Head of caudate nucleus (tissue), 42 donors: Measurements from ENCODE around the gene OR2T27.
A peak's percentile ranks its signal among the peaks of the same experiment; 100 is the strongest.
"Not testable (repeated sequence)": the region's sequence is repeated elsewhere in the genome, so short reads cannot be mapped to it uniquely, and the experiment has no call there.

ENCODE experiments used
- DNase-seq, 42 donors: peaks; one replicate each; pipeline versions ENCODE4 v3.0.0 to v3.0.0-alpha.2; 2020 to 2021; ENCODE audit warnings: mixed read lengths in 7 of 42
- intact Hi-C: fragments of 100-400 bp; cut with DNase I; formaldehyde crosslinking; loops from one replicate; pipeline ENCODE4 v1.15.0; 2022

The OR2T27 gene

DNA sequence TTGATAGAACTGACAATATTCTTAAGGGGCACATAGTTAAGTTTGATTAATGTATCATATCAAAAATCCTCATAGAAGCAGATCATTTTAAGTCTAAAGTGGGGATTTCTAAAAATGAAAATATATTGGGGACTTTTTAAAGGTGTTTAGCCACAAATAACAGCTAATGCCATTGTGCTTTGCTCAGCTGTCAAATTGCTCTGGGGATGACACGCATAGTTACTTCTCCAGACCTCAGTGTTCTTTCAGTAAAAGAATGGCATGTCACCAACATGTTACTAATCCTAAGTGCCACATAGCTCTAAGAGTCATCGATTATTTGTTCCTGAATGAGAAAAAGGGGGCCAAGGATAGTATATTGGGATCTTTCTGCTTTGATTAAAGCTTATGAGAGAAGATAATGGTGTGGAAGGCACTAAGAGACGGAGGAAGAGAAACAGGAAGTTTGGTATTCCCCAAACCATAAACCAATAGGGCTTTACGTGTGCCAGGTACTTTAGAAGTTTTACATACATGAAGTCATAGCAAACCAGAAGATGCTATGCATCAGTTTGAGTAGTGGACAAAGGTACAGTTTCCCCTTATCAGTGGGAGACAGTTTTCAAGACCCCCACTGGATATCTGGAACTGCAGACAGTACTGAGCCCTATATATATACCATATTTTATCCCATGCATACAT, 12.2 kb downstream of the OR2T27 start:
- intact Hi-C loops, DNase-seq: not testable (repeated sequence)

DNA sequence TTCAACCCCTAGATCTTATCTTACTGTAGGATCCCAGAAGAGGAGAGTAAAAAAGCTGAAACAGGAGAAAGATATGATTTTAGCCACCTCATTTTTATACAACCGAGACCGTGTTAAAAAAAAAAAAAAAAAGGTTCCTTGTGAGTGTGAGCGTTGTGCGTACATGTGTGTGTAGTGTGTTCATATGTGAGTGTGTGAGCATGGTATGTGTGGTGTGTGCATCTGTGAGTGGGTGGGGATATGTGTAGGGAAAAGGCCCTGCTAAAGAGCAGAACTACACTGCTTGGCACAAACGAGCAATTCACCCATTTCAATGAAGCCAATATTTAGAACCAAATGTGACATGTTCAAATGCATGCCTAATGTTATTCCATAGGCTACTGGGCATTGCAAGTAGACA, 13.7 kb downstream of the OR2T27 start:
- intact Hi-C loops, DNase-seq: not testable (repeated sequence)

DNA sequence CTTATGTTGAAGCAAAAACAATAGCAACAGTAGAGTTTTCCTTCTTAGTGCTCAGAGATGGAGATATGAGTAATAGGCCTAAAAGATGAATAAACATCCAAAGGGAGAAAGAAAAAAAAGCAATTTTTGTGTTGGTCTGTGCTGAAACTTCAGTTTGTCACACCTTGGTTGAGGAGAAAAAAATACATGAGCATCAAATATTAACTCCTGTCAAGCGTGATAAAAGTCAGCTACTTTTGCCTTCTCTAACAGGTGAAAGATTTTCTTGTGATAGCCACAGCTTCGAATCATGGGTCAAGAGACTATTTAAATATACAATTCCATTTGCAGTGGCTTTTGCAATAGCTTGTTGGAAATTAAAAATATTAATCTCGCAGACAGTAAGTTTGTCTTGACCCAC, 14.4 kb downstream of the OR2T27 start:
- intact Hi-C loops, DNase-seq: not testable (repeated sequence)

DNA sequence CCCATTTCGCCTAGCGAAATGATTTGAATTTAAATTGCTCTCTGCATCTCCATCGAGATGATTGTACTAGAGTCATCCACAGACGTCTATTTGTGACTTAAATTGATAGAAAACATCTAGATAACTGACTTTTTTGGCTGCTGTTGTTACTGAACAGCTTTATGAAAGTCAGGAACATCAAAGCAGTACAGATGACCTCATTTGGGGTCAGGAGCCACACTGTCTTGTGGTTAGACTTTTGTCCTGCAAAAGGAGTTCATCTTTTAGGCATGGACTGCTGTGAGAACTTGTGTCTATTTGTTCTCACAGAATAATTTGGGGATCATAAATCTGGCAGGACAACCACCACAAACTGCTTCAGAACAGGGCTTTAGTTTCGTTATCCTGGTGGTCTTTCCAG, 15.7 kb downstream of the OR2T27 start:
- intact Hi-C loops, DNase-seq: not testable (repeated sequence)

DNA sequence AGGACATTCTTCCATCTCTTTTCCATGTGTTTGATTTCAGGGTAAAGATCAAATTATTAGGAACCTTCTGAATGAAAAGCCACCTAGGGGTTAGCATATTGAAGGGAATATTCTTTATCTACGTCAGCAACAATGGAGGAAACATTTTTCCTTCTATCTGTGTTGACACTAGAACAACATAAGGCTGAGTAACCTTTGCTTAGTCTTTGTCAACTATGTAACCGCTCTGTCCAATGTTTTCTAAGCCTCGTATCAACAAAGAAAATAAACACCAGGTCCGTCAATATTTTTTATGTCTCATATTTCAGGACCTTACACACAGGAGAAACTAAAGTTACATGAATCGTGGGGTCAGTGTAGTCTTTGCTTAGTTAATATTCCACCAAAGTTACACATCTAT, 18.7 kb downstream of the OR2T27 start:
- DNase-seq, intact Hi-C loops: not testable (repeated sequence)

DNA sequence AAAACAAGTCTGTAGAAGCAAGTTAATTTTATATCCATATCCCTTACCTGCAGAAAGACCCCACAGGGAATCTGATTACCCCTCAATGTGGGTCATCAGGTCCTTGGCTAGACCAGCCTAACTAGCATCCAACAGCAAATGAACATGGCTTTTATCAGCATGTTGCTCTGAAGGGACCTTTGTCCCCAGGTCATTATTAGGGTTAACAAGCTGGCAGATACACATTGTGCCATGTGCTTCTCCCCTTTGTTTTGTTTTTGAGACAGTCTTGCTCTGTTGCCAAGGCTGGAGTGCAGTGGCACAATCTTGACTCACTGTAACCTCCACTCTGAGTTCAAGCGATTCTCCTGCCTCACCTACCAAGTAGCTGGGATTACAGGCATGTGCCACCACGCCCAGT, 20.3 kb downstream of the OR2T27 start, which contains the start of gene OR2T11:
OR2T11 (minus strand) TSS at position 101 of the 400 bp plus-strand sequence. CDS start 7,963 bp downstream, outside the sequence.
- intact Hi-C loops, DNase-seq: not testable (repeated sequence)

DNA sequence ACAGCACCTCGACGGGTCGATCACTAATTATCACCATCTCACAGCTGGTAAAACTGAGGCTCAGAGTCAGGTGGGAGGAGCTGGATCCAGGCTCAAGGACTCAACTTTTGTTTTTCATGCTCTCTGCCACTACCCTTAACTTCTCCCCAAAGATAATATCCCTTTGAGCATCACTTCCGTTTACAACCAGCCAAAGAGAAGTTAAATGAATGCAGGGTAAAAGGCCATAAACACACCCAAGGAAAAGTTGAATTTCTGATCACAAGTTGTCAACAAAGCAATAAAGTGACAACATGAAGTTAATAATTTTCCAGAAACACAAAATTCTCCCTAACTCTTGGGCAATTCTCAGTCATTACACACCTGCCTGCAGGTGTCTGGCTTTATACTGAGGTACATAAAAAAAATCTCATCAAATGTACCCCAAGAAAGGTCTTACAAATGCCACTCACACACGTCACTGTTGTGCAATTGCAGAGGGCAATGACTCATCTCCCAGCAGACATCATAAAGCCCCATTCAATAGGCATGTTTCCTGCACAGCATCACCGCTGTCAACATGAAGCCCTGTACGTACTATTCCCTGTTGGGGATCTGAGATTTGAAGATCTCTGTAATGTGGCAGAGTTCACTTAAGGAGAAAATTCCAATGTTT, 23.8 kb downstream of the OR2T27 start:
- intact Hi-C loops: no loop called here

DNA sequence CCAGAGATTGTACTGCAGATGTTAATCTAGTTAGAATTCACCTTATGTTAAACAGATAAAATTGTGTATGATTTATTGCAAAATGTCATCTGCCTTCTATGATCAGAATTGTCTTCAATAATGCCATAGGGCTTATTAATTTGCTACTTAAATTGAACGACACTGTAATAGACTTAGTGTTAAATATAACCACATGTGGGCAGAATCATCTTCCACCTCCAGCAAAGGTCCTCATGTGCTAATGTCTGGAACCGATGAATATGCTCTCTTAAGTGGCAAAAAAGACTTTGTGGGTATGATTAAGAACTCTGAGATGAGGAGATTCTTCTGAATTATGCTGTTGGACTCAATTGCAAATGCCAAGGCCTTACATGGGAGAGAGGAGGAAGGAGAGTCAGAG, 24.8 kb downstream of the OR2T27 start:
- intact Hi-C loops: no loop called here
- peak in 3 of 42 donors; percentile 13 to 58 (median 20) for DNase-seq

More for the DNA sequence above, 23.8 kb downstream of the OR2T27 start:
- DNase-seq: no peak

DNA sequence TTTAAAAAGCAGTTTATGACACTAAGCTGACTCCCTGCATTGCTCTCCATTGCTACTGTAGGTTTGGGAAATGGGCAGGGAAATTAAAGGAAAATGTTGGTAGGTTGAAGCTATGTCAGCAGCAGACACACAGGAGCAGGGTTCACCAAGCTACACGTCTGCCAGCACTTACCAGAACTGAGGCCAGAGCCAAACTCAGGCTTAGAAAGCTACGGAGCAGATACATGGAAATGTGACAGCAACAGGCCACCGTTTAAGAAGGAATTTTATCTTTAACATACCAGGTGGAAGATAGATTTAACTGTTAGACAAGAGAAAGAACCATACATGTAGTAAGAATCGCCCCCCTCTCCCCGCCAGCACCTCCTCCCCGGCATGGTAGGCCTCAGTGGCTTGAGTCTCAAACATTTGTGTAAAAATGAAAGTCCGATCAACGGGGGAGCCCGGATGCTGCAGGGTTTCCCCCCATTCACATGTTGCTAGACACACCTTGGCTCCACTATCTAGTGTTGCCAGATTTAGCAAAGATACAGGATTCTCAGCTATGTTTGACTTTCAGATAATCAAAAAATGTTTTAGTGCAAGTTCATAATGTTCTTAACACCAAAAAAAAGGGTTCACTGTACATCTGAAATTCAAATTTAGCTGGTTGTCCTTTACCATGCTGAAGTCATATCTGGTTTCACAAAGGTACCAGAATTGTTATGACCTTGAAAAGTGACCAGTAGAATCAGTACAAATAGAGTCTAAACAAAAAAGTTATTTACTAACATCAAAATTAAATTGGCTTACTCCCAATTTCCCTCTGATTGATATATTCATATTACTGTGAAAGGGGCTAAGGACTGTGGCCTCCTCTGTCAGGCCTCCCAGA, 27.1 kb downstream of the OR2T27 start:
- no peak for DNase-seq
- intact Hi-C loops: no loop called here

DNA sequence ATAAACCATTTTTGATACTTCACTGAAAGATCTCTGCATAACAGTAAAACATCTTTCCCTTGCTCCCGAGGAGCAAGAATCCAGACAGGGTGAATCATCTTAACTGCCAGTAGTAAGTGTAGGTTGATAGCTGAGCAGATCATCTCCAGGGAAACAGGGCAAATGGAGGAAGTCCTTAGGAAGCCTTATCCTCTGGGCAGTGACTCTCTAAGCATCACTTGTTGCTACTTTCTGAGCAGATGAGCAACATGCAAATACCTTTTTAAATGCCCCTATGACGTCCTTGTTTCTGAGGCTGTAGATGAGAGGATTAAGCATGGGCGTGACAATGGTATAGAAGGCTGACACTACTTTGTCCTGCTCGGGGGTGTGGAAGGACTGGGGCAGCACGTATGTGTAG, 29.4 kb downstream of the OR2T27 start:
- DNase-seq: peak in 5 of 42 donors; percentile 14 to 50 (median 36)
- intact Hi-C loops: no loop called here

DNA sequence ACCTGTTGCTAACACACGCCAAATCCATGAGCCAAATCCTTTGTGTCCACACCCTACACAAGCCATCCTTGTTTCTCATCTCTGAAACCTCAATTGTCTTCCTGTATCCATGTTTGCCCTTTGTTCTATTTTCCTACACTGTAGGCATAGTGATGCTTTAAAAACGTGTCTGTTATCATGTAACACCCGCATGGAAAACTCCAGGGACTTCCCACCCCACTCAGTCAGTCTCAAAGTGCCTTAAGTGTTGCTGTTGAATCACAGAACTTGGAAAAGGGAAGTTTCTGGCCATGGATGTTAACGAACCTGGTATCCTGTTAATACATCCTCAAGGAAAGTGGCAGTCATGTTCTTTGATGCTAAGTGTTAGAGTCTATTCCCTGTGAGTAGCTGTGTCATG, 30.2 kb downstream of the OR2T27 start:
- intact Hi-C loops: no loop called here
- DNase-seq: no peak

DNA sequence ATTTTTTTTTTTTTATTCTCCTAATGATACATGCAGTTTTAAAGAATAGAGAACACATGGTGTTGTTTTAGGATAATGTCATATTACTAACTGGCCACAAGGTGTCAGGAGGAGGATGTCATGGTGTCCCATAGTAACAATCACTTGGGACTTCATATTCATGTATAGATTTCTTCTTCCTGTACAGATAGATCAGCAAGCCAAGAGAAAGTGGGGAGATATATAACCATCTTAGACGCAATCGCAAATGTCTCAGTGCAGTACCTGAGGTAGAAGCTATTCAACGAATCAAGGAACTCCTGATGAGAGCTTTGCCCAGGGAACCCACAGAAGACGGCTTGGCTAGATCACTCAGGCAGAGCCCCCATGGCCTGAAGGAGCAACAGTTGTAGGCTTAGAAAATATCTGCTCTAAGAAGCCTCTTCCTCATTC, 32.7 kb downstream of the OR2T27 start:
- DNase-seq: peak in 1 of 42 donors; percentile 18
- intact Hi-C loops: loop anchor here (5.0 kb wide), 1 partner anchor 185 kb away; no protein-coding TSS in a partner anchor

DNA sequence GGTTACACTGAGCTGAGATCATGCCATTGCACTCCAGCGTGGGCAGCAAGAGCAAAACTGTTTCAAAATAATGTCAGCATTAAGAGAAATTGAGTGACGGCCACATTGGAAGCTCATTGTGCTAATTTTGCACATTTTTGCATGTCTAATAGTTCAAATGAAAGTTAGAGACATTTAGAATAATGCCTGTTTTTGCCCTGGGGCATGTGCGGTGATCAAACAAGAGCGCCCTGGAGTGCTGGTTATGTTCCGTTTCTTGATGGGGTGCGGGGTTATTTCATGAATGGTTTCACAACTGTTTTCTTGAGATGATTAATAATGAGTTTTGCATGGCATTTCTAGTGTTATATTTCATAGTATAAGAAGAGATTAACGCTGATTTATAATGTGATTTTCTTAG, 33.6 kb downstream of the OR2T27 start:
- intact Hi-C loops: loop anchor here (5.0 kb wide), 1 partner anchor 186 kb away; no protein-coding TSS in a partner anchor
- DNase-seq: no peak

DNA sequence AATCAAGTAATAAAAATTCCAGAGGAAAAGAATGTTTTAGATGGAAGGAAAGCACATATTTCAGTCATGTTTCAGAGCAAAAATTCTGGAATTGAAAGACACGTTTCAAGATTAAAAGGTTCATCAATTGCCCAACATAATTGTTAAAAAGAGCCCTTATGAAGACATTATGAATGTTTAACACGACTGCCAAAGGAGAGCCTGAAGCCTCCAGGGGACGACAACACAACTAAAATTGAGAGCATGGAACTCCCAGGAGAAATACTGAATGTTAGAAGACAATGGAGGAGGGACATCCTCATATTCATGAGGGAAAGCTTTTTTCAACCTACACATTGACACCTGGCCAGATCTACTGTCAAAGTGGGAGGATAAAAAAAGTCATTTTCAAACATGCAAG, 36.5 kb downstream of the OR2T27 start:
- DNase-seq: peak in 40 of 42 donors; percentile 25 to 85 (median 62)

DNA sequence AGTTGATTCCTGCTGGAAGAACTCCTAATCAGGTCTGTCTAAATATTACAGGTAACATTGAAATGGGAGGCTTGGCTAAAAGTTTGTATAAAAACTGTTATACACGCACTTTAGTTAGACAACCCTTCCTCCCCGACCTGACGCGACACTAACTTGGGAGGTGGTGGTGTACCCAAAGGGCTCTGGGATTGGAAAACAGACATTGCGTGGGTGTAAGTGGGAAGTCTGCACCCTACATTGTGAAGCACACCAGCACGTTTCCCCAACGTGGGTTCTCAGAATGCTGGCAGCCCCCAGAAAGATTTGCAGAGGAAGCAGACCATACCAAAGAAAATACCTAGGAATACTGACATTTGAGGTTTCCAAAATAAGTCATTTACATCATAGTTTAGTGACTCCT, 37.2 kb downstream of the OR2T27 start:
- intact Hi-C loops: no loop called here
- DNase-seq: peak in 16 of 42 donors; percentile 3 to 64 (median 24)

More for the DNA sequence above, 36.5 kb downstream of the OR2T27 start:
- intact Hi-C loops: no loop called here

DNA sequence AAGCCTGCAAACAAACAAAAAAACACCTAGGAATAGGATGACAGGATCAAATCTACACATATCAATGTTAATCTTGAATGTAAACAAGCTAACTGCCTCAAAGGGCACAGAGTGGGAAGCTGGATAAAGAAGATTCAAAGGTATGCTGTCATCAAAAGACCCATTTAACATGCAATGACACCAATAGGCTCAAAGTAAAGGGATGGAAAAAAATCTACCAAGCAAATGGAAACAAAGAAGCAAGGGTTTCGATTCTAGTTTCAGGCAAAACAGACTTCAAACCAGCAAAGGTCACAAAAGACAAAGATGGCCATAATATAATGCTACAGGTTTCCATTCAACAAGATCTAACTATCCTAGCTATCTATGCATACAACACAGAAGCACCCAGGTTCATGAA, 41.6 kb downstream of the OR2T27 start:
- intact Hi-C loops: no loop called here
- DNase-seq: no peak

DNA sequence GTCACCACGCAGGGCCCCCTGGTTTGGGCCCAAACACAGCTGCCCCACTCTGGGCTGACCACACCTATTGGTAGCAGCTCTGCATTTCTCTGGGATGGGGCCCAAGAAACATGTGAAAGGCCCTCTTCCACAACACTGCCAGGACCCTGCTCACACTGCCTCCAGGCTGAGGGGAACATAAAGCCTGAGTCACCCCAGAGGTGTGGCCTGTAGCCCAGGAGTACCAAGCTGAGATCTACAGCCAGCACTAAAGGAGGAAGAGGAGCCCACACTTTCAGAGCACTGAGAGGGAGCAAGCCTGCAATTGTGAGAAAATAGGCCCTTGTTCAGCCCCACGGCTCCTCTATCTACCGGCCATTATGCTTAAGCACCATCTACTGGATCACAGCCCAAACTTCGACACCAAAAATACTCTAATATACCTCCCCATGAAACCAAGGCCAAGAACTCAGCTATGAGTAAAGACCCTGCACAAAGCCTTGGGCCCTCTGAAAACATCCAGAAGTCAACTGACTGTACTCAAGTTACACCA, 43.4 kb downstream of the OR2T27 start:
- intact Hi-C loops: no loop called here
- no peak for DNase-seq

DNA sequence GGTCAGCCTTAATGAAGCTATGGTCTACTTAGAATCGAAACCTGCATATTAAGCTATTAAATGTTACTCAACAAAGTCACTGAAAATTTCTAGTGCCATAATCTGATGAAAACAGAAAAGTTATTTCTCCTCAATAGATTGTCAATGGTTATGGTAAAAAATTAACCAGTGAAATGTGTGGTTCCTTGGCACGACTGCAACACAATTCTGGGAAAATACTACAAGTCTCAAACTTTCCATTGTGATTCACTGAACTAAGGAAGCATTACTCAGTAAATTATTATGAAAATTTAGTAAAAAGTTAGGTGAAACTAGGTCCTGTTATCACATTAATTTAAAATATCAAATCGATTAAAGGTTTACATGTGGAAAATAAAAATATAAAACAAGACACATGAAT, 45.0 kb downstream of the OR2T27 start:
- DNase-seq: no peak
- intact Hi-C loops: no loop called here
